Stomach (tissue), 9 donors: Measurements from ENCODE around the gene FOXF2. TPM values are rescaled to one million over a fixed set of nuclear protein-coding genes. Genes with fewer than 3 reads are reported as not detected.
A peak's percentile ranks its signal among the peaks of the same experiment; 100 is the strongest.

Experiments used
- DNase-seq, 2 donors: peaks; one replicate each; pipeline versions ENCODE4 v3.0.0 to v3.0.0-alpha.2; 2013 to 2019
- H3K27ac ChIP-seq, 5 donors: fragments of 200-600 bp in 4 of 5; sonication (generic) in 4 of 5; one replicate each; pipeline ENCODE4 v1.5.1; 2013 to 2019; ENCODE audit warnings: mild to moderate bottlenecking in 1 of 5, moderate library complexity in 1 of 5
- H3K27me3 ChIP-seq, 3 donors: fragments of 200-600 bp; sonication (generic); one replicate each; pipeline ENCODE4 v1.5.1; 2017 to 2019; ENCODE audit warnings: mixed run types in 1 of 3
- H3K36me3 ChIP-seq, 4 donors: fragments of 200-600 bp; sonication (generic); 1 replicate in 3 of 4; 2 replicates in 1 of 4; pipeline ENCODE4 v1.5.1; 2016 to 2019
- H3K4me1 ChIP-seq, 4 donors: fragments of 200-600 bp; sonication (generic); one replicate each; pipeline ENCODE4 v1.5.1; 2016 to 2019
- H3K4me3 ChIP-seq, 4 donors: fragments of 200-600 bp; sonication (generic) in 3 of 4; one replicate each; pipeline ENCODE4 v1.5.1; 2016 to 2019; ENCODE audit warnings: mild to moderate bottlenecking in 1 of 4
- H3K9me3 ChIP-seq, 4 donors: fragments of 200-600 bp; sonication (generic); one replicate each; pipeline ENCODE4 v1.5.1; 2016 to 2019
- EP300 ChIP-seq: sonication (generic); formaldehyde crosslinking; IDR thresholded peaks from one replicate; pipeline ENCODE4 v1.6.1; 2017; ENCODE audit warnings: antibody characterized with exemption
- POLR2A ChIP-seq, 4 donors: fragments of 450-650 bp; IDR thresholded peaks; one replicate each; pipeline ENCODE4 v1.6.1; 2016; ENCODE audit warnings: antibody characterized with exemption in 4 of 4, control low read depth in 2 of 4, mild to moderate bottlenecking in 1 of 4, moderate library complexity in 1 of 4
- POLR2AphosphoS5 ChIP-seq, 3 donors: sonication (generic); formaldehyde crosslinking; IDR thresholded peaks; one replicate each; pipeline ENCODE4 v1.6.1; 2016; ENCODE audit warnings: antibody characterized with exemption in 3 of 3
- WGBS, 5 donors: extraction: QIAGEN DNeasy Blood & Tissue Kit in 3 of 5; methylation state at CpG; one replicate each; pipeline versions ENCODE4 v1.1.5 to v1.1.7; 2013 to 2018; 5-methylcytosine and 5-hydroxymethylcytosine counted together
- intact Hi-C: fragments of 100-400 bp; cut with DNase I; formaldehyde crosslinking; loops from one replicate; pipeline ENCODE4 v1.15.1; 2023; ENCODE audit warnings: low total_unique reads
- polyA plus RNA-seq, 3 donors: library from polyadenylated mRNA; stranded (reverse); fragments of 200-250 nt; gene quantifications; one replicate each; pipeline ENCODE4 v1.2.3, GENCODE V29; 2013
- total RNA-seq, 5 donors: library from RNA; depleted of rRNA; stranded (reverse); fragments of >200 nt; gene quantifications; one replicate each; pipeline versions ENCODE4 v1.1.0 to v1.2.3, GENCODE V29; 2014 to 2016
- TF ChIP-seq, protein P1 (sequence below), 7 experiments: fragments of 450-650 bp in 4 of 7; fragments of 200-600 bp in 3 of 7; sonication (generic) in 3 of 7; IDR thresholded peaks; one replicate each; pipeline ENCODE4 v1.5.1; 2016 to 2019; ENCODE audit warnings: antibody characterized with exemption in 7 of 7, control low read depth in 2 of 7, mild to moderate bottlenecking in 1 of 7
- donor health status: healthy with polysubstance abuse.
- donor health status: Bipolar disorder and iron deficiency.
- donor health status: healthy.

Gene FOXF2
- total and polyA plus RNA-seq, 8 donors, result 9.6 to 104 (median 19.2) TPM

GRCh38 chr6:1395941-1396908, 6.8 kb downstream of the FOXF2 start:
- peak overlapping the region; percentile 2 to 27 (median 4) for H3K4me3 ChIP-seq
- WGBS, 5 donors, result 42 to 52% (median 45%) methylated on average over 15 of the region's 15 CpGs

DNA sequence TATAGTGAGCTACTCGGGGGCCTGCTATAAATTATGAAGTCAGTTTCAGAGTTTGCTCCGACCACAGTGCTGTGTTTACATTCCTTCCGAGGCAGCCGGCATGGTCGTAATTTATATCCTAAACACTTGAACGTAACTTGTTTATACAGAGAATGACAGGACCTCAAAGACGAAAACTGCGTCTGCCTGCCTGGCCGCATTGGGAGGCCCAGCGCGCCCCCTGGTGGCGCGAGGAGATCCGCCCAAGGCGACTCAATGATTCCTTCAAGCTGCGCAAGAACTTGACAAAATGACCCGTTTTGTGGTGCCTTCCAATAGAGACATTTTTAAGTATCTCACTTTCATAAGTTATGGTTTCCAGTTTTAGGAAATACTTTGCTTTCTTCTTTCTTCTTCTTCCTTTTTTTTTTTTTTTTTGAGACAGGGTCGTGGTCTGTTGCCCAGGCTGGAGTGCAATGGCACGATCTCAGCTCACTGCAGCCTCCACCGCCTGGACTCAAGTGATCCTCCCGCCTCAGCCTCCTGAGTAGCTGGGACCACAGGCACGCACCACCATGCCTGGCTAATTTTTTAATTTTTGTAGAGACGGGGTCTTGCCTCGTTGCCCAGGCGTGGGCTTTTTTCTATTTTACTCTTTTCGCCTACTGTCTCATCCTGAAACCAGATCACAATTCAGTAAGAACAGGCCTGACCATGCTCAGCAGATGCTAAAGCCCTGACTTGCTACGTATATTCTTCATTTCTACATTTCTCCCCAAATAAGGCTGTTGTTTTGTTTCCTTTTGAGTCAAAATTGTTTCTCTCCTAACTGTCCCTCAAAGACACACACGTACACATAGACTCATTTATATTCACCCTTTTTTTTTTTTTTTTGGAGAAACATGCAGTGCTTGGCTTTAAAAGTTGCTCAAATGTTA, 7.8 kb downstream of the FOXF2 start:
- peak overlapping the region in 1 of 4 donors; percentile 3 for H3K4me3 ChIP-seq
- 27 to 30% (median 30%) methylated on average over 28 of the region's 28 CpGs for WGBS, 5 donors
- H3K9me3 ChIP-seq, result no peaks in the 10 kb centered on the region
- peak; percentile 75 to 93 for DNase-seq
- peaks cover 0 to 37% (median 25%) of the 10 kb centered on the region in 4 donors for H3K4me1 ChIP-seq
- intact Hi-C loops, result no loop called here
- H3K36me3 ChIP-seq, result no peaks in the 10 kb centered on the region
- H3K27ac ChIP-seq, result peak overlapping the region in 4 of 5 donors; percentile 72 to 90 (median 85)
- TF ChIP-seq EP300 (peak; percentile 68), POLR2AphosphoS5 (IDR thresholded peaks at IDR 0.05) (peak; percentile 77 to 89 (median 81)), POLR2A (IDR thresholded peaks at IDR 0.05) (no peak)
- TF ChIP-seq, protein P1, sequence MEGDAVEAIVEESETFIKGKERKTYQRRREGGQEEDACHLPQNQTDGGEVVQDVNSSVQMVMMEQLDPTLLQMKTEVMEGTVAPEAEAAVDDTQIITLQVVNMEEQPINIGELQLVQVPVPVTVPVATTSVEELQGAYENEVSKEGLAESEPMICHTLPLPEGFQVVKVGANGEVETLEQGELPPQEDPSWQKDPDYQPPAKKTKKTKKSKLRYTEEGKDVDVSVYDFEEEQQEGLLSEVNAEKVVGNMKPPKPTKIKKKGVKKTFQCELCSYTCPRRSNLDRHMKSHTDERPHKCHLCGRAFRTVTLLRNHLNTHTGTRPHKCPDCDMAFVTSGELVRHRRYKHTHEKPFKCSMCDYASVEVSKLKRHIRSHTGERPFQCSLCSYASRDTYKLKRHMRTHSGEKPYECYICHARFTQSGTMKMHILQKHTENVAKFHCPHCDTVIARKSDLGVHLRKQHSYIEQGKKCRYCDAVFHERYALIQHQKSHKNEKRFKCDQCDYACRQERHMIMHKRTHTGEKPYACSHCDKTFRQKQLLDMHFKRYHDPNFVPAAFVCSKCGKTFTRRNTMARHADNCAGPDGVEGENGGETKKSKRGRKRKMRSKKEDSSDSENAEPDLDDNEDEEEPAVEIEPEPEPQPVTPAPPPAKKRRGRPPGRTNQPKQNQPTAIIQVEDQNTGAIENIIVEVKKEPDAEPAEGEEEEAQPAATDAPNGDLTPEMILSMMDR (IDR thresholded peaks at IDR 0.05), result peak in 5 of 7 experiments; percentile 65 to 93 (median 86)
- peaks cover 0 to 98% (median 49%) of the 10 kb centered on the region in 3 donors for H3K27me3 ChIP-seq

More at GRCh38 chr6:1395941-1396908, 6.8 kb downstream of the FOXF2 start:
- DNase-seq, result peak; percentile 12 to 22
- intact Hi-C loops, result no loop called here
- H3K9me3 ChIP-seq, result no peaks in the 10 kb centered on the region
- H3K4me1 ChIP-seq, result peaks cover 0 to 41% (median 27%) of the 10 kb centered on the region in 4 donors
- H3K27ac ChIP-seq, result peak overlapping the region; percentile 49 to 90 (median 83)
- H3K27me3 ChIP-seq, result peaks cover 4 to 100% (median 58%) of the 10 kb centered on the region in 3 donors
- no peaks in the 10 kb centered on the region for H3K36me3 ChIP-seq
- TF ChIP-seq EP300 (no peak), POLR2A (IDR thresholded peaks at IDR 0.05) (no peak), POLR2AphosphoS5 (IDR thresholded peaks at IDR 0.05) (no peak)

GRCh38 chr6:1399085-1399780, 9.9 kb downstream of the FOXF2 start:
- Histone ChIP-seq H3K36me3 (no peaks in the 10 kb centered on the region), H3K27ac (no peak overlapping the region), H3K27me3 (peaks cover 0 to 80% (median 29%) of the 10 kb centered on the region in 3 donors), H3K4me3 (no peak overlapping the region), H3K9me3 (no peaks in the 10 kb centered on the region), H3K4me1 (peaks cover 0 to 23% (median 9%) of the 10 kb centered on the region in 4 donors)
- TF ChIP-seq, protein P1 (IDR thresholded peaks at IDR 0.05), result no peak
- no peak for TF ChIP-seq EP300
- TF ChIP-seq POLR2A (IDR thresholded peaks at IDR 0.05), result no peak
- TF ChIP-seq POLR2AphosphoS5 (IDR thresholded peaks at IDR 0.05), result no peak
- DNase-seq, result peak in 1 of 2 donors; percentile 15
- WGBS, 5 donors, result 44 to 54% (median 49%) methylated on average over 3 of the region's 3 CpGs
- intact Hi-C loops, result no loop called here

GRCh38 chr6:1400126-1400850, 10.9 kb downstream of the FOXF2 start:
- 87 to 92% (median 89%) methylated on average over 28 to 30 of the region's 30 CpGs for WGBS, 5 donors
- peaks cover 0 to 20% (median 8%) of the 10 kb centered on the region in 4 donors for H3K4me1 ChIP-seq
- no peak overlapping the region for H3K27ac ChIP-seq
- intact Hi-C loops, result no loop called here
- peak in 1 of 2 donors; percentile 16 for DNase-seq
- no peaks in the 10 kb centered on the region for H3K9me3 ChIP-seq
- no peak overlapping the region for H3K4me3 ChIP-seq
- TF ChIP-seq POLR2AphosphoS5 (IDR thresholded peaks at IDR 0.05) (no peak), POLR2A (IDR thresholded peaks at IDR 0.05) (no peak)
- TF ChIP-seq, protein P1 (IDR thresholded peaks at IDR 0.05), result no peak
- H3K36me3 ChIP-seq, result no peaks in the 10 kb centered on the region
- peaks cover 0 to 69% (median 20%) of the 10 kb centered on the region in 3 donors for H3K27me3 ChIP-seq
